ENCODE results near the gene ACER2.

DNA sequence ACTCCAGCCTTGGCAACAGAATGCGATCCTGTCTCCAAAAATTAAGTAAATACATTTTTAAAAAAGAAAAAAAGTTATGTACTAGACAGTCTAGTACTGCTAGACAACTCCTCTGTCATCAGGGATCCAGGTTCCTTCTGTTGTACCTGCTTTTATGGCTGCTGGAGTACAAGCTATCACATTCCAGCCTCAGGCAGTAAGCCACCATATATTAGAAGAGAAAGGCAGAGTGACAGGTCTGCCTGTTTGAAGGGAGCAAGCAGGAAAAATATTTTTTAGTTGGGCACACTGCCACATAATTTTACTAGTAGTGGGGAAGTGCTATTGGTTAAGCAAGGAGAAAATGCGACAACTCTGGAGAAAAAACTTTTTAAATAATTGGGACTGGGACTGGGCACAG is 39.7 kb upstream of the ACER2 start:
- TF ChIP-seq POLR2AphosphoS5 (IDR thresholded peaks at IDR 0.05) (no peak), EP300 (IDR thresholded peaks at IDR 0.05) (no peak), POLR2A (IDR thresholded peaks at IDR 0.05; ENCODE audit: low read depth) (no peak)
- TF ChIP-seq, protein P1, sequence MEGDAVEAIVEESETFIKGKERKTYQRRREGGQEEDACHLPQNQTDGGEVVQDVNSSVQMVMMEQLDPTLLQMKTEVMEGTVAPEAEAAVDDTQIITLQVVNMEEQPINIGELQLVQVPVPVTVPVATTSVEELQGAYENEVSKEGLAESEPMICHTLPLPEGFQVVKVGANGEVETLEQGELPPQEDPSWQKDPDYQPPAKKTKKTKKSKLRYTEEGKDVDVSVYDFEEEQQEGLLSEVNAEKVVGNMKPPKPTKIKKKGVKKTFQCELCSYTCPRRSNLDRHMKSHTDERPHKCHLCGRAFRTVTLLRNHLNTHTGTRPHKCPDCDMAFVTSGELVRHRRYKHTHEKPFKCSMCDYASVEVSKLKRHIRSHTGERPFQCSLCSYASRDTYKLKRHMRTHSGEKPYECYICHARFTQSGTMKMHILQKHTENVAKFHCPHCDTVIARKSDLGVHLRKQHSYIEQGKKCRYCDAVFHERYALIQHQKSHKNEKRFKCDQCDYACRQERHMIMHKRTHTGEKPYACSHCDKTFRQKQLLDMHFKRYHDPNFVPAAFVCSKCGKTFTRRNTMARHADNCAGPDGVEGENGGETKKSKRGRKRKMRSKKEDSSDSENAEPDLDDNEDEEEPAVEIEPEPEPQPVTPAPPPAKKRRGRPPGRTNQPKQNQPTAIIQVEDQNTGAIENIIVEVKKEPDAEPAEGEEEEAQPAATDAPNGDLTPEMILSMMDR (IDR thresholded peaks at IDR 0.05): no peak

Measured in esophagus muscularis mucosa (tissue), 4 donors.